COLO829 (cell line): ENCODE measurements around the gene THTPA.
"Not testable (repeated sequence)": the region's sequence is repeated elsewhere in the genome, so short reads cannot be mapped to it uniquely, and the experiment has no call there.

Source experiments
- DNase-seq: peaks from one replicate; pipeline ENCODE4 v3.0.0; 2012; ENCODE audit warnings: low spot score

The THTPA gene

DNA sequence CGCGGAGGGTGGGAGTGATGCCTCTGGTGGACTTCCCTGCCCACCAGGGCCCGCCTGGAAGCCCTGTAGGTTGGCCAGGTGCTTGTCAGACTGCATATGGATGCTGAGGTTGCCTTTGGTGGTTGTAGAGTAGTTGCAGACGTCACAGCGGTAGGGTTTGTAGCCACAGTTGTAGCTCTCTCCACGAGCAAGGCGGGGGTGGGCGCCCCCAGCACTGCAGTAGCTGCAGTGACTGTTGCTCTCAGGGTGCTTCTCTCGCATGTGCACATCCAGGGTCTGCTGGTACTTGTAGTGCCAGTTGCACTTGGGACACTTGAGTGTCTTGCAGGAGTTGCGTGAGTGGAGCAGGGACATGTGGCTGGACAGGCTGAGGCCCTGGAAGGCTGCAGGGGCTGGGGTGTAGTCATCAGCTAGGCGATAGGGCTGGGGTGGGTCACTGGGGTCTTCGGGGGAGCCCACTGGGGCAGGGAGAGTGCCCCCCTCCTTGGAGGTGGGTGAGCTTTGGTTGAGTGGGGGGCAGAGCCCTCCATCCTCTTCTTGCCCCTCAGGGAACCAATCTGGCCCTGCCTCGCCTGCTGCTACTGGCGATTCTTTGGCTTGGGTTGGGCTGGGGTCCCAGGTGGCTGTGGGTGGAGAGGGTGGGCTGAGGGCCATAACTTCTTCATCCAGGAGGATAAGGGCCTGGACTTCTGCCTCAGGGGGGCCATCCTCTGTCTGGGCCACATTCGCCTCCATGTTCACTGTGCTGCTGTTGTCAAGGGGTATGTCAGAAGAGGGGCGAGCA lies 22.2 kb upstream of the THTPA start:
- DNase-seq: no peak

DNA sequence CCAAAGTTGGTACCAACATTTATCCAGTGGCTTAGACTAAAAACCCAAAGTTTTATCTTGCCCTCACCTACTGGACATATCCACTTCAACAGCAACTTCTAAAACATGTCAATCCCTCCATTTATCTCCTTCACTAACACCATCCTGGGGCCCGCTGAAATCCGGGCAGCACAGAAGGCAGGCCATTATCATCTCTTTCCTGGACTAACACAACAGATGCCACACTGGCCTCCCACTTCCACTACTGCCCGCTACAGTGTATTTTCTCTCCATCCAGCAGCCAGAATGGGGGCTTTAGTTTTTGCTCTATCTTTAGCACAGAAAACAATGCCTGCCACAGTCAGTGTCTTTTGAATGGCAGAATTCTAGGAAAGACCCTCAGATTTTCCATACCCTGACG lies 20.1 kb upstream of the THTPA start:
- no peak for DNase-seq

DNA sequence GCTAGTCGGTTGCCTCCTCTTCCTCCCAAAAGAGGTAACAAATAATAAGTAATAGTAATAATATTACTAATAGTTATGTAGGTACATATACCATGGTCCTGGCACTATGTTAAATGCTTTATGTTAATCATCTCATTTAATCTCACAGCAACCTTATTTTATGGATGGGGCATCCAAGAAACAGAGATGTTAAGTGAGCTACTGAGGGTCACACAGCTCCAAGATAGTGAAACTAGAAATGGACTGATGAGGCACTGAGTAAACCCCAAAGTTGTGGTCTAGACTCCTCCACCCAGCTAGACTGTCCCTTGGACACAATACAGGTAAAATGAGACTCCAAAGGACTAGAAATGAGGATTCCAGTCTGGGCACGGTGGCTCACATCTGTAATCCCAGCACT lies 19.6 kb upstream of the THTPA start:
- DNase-seq: no peak

DNA sequence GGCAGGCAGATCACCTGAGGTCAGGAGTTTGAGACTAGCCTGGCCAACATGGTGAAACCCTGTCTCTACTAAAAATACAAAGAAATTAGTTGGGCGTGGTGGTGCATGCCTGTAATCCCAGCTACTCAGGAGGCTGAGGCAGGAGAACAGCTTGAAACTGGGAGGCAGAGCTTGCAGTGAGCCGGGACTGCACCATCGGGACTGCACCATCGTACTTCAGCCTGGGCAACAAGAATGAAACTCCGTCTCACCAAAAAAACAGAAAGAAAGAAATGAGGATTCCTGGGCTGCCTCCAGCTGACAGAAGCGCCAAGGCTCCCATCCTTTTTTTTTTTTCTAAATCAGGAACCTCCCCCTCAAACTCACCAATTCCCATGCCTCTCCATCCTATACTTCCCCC lies 19.2 kb upstream of the THTPA start:
- not testable (repeated sequence) for DNase-seq

DNA sequence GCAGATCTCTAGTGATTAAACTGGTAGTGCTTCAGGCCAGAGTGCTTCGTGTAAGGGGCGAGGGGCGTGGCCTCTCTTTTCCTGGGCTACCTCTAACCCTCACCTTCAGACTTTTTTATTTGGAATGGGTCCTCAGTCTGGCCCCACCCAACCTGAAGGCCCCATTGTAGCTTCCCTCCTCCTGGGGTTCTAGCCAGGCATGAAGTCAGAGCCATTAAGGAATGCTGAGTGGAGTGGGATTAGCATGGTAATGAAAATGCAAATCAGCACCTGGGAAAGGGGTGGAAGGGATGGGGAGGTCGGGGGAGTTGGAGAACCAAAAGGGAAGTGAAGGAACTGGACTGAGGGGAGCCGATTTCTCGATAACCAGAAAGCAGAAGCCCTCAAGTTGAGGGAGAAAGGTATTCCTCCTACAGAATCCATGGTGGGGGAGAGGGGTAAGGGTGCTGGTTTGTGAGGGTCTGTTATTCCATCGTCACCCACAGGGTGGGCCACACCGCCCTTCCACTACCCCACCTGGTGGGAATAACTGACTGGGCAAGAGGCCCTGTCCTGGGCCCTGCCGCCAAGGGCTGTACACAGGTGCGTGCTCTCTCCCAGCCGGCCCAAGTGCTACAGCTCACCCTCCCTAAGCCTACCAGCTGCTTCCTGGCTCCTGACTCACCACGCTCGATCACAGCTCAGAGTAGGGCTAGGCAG lies 18.6 kb upstream of the THTPA start:
- no peak for DNase-seq

DNA sequence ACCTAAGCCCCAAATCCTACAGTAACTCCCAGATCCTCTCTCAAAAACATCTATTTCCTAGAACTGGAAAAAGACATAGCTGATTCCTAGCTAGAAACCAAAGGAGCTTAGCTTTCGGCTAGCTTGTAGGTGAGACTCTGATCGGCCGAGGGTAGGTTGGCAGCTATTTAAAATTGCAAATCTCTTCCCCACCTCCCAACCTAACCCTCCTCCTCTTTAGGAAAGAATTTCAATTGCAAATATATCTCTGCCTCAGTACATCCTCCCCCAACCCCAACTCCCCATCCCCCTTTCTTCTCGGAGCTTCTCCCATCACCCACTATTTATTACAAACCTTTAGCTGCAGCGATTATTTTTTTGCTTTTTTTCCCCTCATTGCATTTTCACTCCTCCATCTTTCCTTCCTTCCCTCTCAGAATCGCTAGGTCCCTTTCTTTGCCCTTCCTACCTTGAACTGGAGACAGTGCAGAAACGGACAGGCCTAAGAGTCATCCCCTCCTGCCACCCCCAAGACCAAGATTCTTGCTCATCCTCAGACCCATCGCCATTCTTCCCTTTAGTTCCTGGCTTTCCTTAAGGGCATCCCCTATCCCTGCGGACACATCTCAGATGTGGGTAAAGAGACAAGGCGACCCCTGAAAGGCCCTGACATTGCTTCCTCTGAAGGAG lies 17.9 kb upstream of the THTPA start:
- DNase-seq: no peak

DNA sequence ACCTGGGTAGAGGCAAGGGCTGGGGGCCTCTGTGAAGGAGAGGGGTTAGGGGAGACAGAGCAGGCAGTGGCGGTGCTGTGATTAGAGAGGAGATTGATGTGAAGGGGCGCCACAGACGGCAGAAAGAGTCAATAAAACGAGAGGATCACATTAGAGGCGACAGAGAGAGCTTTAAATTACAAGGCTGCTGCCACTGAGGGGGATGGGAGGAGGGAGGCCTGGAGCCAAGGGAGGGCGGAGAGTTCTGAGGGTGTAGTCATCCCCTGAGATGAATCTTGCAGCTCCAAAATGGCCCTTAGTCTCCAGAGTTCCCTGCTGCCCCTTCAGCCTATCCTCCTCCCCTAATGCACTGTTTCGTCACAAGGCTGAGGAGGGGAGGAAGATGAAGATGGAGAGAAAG lies 17.3 kb upstream of the THTPA start:
- no peak for DNase-seq

DNA sequence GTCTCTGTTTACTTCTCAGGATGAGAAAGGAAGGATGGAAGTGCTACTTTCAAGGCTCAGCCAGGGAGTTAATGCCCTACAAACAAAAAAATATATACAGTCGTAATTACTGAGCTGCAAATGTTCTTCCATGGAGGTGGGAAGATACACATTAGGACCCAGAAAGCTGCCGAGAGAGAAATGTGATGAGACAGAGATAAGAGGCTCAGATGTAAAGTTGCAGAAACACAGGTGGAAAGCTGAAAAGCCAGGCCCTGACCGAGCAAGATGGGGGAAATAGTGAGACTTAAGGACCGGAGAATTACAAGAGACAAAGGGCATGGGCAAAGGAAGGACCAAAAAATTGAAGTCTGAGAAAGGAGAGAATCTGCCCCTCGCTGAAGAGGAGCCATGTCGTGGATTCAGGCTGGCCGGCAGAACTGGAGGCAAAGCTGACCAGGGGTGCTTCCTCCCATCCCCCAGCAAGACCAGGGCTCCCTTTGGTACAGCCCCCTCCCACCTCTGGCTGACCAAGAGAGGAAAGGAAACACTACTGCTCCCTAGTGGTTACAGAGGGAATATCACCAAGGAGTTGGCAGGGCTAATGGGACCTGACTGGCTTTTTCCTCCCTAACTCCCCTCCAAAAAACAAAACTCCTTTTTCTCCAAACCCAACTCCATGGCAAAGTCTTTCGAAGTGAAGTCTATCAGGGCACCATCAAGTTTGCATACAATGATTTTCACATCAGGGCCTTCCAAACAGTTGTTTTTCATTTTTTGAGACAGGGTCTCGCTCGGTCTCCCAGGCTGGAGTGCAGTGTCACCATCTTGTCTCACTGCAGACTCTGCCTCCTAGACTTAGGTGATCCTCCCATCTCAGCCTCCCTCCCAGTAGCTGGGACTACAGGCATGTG lies 16.6 kb upstream of the THTPA start:
- peak; percentile 70 for DNase-seq

DNA sequence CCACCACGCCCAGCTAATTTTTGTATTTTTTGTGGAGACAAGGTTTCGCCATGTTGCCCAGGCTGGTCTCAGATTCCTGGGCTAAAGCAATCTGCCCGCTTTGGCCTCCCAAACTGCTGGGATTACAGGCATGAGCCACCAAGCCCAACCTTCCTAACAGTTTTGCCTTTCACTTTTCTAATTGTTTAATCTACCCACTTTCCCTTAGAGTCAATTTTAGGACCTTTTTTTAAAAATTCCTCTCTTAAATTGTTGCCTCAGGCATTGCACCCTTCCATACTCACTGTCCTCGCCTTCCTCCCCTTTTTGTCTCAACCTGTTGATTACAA lies 16.0 kb upstream of the THTPA start:
- no peak for DNase-seq

DNA sequence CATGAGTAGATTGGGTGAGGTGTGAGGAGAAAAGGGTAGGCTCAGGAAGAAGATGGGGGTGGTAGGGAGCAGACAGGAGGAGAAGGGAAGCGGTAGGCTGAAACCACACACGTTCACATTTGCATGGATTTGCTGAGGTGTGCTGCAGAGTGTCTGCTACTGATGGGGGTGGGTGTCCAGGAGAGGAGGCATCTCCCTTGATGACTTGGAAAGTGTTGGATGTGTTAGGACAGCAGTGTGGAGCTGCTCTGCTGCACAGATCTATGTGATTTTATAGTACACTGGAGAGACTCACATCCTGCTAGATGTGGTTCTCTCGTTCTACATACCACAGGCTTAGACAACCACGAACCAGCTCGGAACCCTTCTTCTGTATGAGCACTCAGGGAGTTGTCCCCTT lies 13.8 kb upstream of the THTPA start:
- DNase-seq: no peak

DNA sequence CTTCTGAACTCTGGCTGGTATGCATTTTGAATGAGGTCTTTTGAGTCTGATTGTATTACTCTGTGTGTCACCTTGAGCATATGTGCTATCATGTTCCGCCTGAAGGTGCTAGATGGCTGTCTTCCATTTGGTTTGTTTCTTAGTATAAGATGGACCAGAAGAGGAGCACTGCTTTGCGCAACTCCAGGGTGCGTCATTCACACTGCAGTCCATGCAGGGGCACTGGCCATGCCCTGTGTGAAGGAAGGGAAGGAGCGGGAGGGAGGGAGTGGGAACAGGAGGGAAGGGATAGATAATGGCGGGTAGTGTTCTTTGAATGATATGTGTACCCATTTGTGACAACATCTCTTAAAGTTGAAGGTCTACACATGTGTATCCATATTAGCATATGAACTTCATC lies 12.7 kb upstream of the THTPA start:
- DNase-seq: no peak

DNA sequence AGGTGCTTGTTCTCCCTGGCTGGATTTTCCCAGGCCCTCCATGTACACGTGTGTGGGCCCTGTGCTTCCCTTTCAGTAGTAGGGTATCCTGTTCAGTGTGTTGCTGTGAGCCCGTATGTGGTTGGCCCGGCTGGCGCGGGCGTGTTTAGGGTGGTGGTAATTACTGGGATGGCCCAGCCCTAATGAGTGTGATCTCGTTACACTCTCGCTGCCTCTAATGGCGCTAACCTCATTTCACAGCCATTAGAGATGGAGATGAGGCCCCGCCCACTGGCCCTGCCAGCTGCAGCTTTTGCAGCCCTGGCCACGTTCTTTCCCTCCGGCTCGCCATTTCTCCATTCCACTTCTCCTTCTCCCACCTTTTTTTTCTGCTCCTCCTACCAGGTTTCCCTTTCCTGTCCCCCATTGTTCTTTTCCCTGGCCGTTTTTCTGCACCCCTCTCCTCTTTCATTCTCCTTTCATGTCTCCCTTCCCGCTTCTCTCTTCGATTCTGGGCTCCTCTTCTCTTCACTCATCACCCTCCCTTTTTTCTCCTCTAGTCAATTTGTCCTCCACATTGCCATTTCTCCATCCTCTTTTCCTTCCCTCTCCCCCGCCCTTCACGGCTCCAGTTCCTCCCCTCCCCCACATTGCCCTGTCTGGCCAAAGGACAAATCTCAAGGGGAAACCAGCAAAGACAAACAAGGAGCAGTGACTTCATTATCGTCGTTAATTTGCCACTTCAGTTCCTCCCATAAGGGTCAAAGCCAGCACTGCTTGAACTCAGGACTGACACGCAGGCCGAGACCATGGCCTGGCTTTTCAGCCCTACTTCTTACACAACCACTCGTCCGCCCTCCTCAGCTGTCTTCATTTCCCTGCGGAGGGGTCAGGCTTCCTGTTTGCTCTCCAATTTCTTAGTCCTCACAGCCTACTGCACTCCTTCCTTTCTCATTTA lies 11.3 kb upstream of the THTPA start:
- DNase-seq: no peak

DNA sequence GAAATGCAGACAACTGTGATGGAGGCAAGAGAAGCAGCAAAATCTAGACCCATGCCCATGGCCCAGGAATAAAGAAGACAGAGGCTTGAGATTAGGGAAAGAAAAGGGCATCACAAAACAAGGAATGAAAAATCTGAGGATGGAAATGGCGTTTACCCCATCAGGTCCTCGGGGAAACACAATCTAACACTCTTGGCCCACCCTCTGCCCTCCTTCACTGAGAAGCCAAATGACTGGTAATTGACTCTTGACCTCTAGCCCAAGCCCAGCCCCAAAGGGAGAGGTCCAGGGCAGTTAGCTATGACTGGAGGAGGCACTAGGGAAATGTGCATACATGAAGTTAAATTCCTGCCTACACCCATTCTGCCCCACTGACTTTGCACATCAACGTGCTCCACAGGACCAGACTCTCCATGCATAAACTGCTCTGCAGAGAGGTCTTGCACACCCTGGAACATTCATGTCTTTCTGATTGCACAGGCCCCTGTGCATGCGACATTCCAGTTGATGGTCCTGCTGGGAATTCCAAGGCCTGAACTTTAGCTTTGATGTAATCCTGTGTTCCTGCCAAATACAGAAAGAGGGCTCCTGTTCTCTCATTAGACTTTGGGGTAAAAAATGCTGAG lies 10.2 kb upstream of the THTPA start:
- DNase-seq: no peak

DNA sequence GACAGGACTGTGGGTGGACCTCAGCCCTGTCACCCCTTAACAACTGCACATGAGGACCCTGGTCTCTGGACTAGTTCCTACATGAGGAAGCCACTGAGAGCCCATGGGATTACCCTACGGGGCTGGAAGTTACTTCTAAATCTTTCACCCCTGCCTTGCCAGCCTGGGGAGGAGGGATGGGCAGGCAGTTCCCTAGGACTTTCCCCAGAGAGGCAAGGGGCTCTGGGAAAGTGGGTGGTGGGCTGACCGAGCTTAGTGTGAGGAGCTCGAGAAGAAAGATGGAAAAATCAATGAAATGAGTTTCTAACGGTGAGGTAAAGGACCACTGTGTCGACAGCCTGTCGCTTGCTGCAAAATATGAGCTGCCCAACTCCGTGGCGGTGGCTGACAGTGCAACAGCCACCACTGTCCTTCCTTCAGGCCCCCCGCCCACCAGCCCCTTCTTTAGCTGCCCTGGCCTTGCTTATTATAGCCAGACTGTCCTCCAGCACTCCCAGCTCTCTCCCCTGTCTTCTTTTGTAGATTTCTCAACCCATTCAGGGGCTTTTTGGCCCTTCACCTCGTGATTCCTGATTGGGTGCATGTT lies 9.5 kb upstream of the THTPA start:
- DNase-seq: no peak

DNA sequence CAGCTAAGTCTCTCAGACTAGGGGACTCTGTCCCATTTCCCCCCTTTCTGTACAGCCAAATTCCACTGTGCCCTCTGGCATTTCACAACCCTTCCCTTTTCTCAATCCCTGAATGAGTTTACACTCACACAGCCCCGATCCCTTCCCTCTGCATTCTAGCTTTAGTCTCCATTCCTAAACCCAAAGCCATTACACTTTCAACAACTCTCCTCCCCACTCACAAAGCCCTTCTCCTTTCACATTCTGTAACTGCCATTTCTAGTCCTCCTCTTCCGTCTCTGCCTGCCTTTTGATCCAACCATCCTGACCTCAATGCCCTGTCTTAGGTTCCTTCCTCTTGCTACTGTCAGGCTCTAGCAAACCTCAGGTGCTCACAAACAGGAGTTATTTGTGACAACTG lies 8.1 kb upstream of the THTPA start:
- DNase-seq: no peak

DNA sequence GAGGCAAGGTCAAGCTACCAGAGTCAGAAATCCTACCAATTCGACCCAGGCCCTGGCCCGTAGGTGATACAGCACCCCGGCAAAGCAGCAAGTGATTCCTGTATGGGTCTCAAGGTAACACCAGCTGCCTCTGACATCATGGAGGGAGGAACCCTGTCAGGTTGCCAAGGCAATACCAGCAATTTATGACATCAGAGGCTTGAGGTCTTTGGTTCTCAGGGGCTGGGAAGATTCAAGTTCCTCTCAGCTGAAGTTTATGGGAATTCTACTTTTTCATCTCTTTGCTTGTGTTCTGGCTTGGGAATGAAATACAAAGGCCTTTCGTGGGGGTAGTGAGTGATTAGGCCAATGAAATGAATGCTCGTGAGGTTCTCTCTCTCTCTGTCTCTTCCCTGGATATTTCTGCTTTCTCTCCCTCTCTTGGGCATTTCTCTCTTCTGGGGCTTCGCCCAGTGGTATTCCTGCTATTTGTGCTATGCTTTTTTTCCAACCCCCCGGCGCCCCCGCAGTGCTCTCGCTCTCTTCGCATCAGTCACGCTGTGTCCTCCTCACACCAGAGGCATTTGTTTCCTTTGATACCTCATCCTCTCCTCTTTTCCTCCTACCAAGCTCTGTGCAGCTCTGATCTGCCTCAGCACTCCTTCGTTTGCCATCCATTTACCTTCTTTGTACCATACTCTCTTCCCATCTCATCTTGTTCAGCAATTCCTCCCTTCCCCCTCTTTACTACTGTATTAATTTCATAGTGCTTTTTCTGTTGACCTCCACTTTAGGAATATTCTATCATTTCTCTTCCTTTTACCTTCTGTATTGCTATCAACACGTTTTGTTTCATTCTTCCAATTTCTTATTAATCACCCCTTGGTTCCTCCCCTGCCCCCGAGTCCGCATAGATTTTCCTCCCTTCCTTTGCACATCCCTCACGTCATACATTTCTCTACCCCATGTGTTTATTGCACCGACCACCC lies 7.4 kb upstream of the THTPA start:
- DNase-seq: no peak

DNA sequence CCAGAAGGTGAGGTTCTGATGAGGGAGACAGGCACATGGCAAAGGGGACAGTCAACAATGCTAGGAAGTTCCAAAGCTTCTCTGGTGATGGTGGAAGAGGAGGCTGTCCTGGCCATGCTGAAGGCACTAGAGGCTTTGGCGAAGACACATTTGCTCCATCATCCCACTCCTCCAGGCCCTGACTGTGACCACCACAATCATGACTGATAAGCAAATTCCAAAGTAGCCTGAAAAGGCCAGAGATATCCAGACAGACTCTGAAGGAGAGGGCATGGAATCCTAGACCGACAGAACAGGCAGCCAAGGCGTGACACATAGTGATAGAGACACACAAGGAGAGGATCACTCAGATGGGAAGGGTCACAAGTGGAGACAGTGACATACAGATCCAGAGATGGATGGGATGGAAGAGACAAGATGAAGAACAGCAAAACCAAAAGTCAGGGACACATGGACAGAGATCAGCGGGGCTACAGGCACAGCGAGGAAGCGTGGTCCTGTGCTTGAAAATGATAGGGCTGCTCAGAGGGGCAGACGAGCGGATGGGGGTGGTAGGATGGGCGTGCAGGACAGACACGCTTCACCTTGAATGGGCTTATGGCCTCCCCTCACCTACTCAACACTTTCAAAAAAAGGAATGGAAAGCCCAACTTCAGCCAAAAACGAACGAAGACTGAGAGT lies 5.8 kb upstream of the THTPA start:
- DNase-seq: no peak

DNA sequence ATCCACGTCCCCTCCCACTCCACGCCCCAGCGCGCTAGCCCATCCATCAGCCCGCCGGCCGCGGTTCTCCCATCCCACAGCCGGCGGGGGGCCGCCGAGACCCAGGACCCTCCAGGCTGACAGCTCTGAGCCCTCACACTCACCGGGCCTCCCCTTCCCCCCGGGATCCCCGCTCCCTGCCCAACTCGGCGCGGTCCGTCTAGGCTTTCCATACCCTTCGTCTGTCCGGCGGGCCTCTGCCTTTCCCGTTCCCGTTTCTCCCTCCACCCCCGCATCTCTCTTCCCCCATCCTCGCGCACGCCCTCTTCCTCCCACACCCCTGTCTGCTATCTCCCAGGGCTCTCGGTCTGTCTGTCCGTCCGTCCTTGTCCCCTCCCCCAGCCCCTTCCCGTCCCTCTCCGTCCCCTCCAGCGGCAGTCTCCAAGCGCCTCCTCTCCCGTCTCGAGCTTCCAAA lies 5.2 kb upstream of the THTPA start:
- DNase-seq: no peak
